Measurements from ENCODE around the gene SIK3.
A peak's percentile ranks its signal among the peaks of the same experiment; 100 is the strongest.

The SIK3 gene

DNA sequence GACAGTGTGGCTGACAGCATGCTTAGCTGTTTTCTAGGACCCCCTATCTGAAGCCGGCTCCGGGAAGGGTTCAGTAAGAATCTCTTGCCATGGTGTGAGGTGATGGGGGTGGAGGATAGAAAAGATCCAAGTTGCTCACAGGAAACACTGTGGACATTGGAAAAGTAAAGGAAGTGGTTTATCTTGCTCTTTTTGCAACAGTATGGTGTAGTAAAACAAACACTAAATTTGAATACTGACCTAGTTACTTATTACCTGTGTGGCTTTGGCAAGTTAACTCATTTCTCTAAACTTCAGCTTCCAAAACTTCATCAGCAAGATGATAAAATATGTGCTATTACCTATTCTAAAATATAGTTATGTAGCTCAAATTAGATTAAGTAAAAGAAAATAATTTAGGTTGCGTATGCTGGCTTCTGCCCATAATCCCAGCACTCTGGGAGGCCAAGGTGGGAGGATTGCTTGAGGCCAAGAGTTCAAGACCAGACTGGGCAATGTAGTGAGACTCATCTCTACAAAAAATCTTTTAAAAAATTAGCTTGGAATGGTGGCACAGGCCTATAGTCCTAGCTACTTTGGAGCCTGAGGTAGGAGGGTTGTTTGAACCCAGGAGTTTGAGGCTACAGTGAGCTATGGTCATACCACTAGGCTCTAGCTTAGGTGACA lies 209.2 kb downstream of the SIK3 start:
- no peak for TF ChIP-seq POLR2AphosphoS5 (IDR thresholded peaks at IDR 0.05; ENCODE audit: borderline replicate concordance, low read depth, low read length)
- no peak for TF ChIP-seq EZH2 (IDR thresholded peaks at IDR 0.05)
- TF ChIP-seq FOXP2 (optimal IDR thresholded peaks at IDR 0.05; ENCODE audit: control extremely low read depth, extremely low read length, insufficient read depth), result no peak
- DNase-seq (ENCODE audit: low read depth, low spot score), result no peak
- H3K36me3 ChIP-seq (ENCODE audit: insufficient read depth, low read length), result peaks cover 14% of the 10 kb centered on the region; the same call in 1 of the 2 replicates
- no peak overlapping the region for H3K4me3 ChIP-seq
- no peaks in the 10 kb centered on the region for H3K9me3 ChIP-seq (ENCODE audit: low read depth, low read length)
- H3K9ac ChIP-seq (ENCODE audit: insufficient read length), result no peak overlapping the region
- no peak overlapping the region for H3K27ac ChIP-seq

DNA sequence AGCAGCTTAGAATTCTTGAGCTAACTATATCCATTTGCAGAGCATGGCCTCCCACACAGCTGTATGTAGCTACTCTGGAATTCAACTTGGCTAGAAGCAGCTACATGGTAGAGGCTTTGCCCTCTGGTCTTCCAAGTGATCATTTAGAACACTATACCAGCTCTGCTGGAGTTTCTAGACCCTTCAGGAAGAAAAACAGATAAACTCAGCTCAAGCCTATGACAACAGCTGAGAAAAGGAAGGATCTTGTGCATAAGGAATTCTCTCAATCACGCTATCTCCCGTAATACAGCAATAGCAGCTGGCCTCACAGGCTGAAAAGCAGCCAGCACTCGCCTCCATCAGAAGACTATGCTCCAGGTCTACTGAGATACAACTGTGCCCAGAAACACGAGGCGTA lies 210.2 kb downstream of the SIK3 start:
- Histone ChIP-seq H3K9ac (ENCODE audit: insufficient read length) (no peak overlapping the region), H3K9me3 (ENCODE audit: low read depth, low read length) (no peaks in the 10 kb centered on the region), H3K27ac (no peak overlapping the region), H3K4me3 (no peak overlapping the region), H3K36me3 (ENCODE audit: insufficient read depth, low read length) (peaks cover 9% of the 10 kb centered on the region; the same call in 1 of the 2 replicates)
- no peak for DNase-seq (ENCODE audit: low read depth, low spot score)
- TF ChIP-seq POLR2AphosphoS5 (IDR thresholded peaks at IDR 0.05; ENCODE audit: borderline replicate concordance, low read depth, low read length) (no peak), EZH2 (IDR thresholded peaks at IDR 0.05) (no peak), FOXP2 (optimal IDR thresholded peaks at IDR 0.05; ENCODE audit: control extremely low read depth, extremely low read length, insufficient read depth) (no peak)

DNA sequence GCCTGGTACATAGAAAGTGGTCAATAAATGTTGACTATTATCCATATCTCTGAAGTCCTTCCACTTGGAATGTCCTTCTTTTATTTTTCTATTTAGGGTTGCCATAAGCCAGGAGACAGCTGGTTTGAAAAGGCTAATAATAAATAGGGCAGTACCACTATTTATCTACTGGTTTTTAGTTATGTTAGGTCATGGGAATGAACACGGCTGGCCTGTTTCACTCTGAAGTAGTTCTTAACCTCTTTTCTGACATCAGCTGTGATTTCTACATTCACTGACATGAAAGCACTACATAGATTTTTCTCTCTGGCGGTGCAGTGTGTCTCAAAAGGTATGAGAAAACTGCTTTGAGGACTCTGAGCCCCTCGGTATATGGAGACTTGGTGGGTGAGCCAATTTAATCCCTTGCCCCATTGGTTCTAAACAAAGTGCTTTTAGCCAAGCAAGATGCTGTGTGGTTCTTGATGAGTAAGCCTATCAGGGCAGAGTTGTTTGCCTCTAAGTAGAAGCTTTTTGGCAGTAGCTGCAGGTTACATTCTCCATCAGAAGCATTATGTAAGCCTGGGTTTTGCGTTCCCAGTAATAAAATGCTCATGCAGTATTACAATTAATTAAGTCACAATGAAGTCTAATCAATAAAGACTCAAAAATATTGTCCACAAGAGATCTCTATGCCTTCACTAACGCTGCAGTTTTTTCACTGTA lies 212.1 kb downstream of the SIK3 start:
- Histone ChIP-seq H3K9ac (ENCODE audit: insufficient read length) (no peak overlapping the region), H3K27ac (no peak overlapping the region), H3K9me3 (ENCODE audit: low read depth, low read length) (no peaks in the 10 kb centered on the region), H3K4me3 (no peak overlapping the region), H3K36me3 (ENCODE audit: insufficient read depth, low read length) (no peaks in the 10 kb centered on the region)
- no peak for DNase-seq (ENCODE audit: low read depth, low spot score)
- TF ChIP-seq POLR2AphosphoS5 (IDR thresholded peaks at IDR 0.05; ENCODE audit: borderline replicate concordance, low read depth, low read length) (no peak), FOXP2 (optimal IDR thresholded peaks at IDR 0.05; ENCODE audit: control extremely low read depth, extremely low read length, insufficient read depth) (no peak), EZH2 (IDR thresholded peaks at IDR 0.05) (no peak)

DNA sequence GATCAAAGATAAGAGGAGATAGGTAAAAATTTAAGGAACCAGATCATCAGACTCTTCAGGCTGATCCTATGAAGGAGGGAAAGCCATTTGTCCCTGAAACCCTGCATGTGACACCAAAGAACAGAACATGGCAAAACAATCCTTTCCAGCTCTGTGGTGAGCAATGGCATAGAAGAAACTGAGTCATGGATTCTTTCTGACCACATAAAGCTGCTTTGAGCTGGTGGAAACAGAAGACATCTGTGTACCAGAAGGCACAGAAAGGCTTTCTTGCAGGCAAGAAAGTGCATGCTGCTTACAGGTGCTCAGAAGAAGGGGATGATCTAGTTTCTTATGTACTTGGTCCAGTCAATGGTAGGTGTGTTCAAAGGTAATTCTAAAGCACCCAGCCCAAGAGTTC lies 215.8 kb downstream of the SIK3 start:
- H3K9ac ChIP-seq (ENCODE audit: insufficient read length), result no peak overlapping the region
- no peak overlapping the region for H3K4me3 ChIP-seq
- H3K9me3 ChIP-seq (ENCODE audit: low read depth, low read length), result no peaks in the 10 kb centered on the region
- no peak for TF ChIP-seq FOXP2 (optimal IDR thresholded peaks at IDR 0.05; ENCODE audit: control extremely low read depth, extremely low read length, insufficient read depth)
- TF ChIP-seq POLR2AphosphoS5 (IDR thresholded peaks at IDR 0.05; ENCODE audit: borderline replicate concordance, low read depth, low read length), result no peak
- TF ChIP-seq EZH2 (IDR thresholded peaks at IDR 0.05), result no peak
- H3K27ac ChIP-seq, result no peak overlapping the region
- no peaks in the 10 kb centered on the region for H3K36me3 ChIP-seq (ENCODE audit: insufficient read depth, low read length)
- no peak for DNase-seq (ENCODE audit: low read depth, low spot score)

DNA sequence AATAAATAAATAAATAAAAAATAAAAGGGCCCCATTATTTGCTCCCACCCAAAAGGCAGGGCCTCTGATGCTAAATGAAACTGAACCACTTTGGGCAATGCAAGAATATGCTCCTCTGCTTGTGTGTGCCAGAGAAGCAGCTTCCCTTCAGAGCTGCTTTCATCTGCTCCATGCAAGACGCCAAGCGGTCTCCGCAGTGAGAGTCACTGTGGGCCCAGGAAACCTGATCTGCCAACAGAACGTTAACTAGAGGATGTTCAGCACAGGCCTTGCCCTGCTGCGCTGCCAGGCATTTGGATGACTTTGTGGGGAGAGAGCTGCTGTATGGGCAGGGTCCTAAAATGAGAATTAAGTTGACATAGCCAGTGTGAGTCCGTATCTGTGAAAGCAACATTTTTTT lies 217.1 kb downstream of the SIK3 start:
- Histone ChIP-seq H3K27ac (no peak overlapping the region), H3K36me3 (ENCODE audit: insufficient read depth, low read length) (no peaks in the 10 kb centered on the region), H3K9me3 (ENCODE audit: low read depth, low read length) (no peaks in the 10 kb centered on the region), H3K9ac (ENCODE audit: insufficient read length) (no peak overlapping the region), H3K4me3 (no peak overlapping the region)
- TF ChIP-seq POLR2AphosphoS5 (IDR thresholded peaks at IDR 0.05; ENCODE audit: borderline replicate concordance, low read depth, low read length) (no peak), EZH2 (IDR thresholded peaks at IDR 0.05) (no peak), FOXP2 (optimal IDR thresholded peaks at IDR 0.05; ENCODE audit: control extremely low read depth, extremely low read length, insufficient read depth) (no peak)
- DNase-seq (ENCODE audit: low read depth, low spot score), result no peak

DNA sequence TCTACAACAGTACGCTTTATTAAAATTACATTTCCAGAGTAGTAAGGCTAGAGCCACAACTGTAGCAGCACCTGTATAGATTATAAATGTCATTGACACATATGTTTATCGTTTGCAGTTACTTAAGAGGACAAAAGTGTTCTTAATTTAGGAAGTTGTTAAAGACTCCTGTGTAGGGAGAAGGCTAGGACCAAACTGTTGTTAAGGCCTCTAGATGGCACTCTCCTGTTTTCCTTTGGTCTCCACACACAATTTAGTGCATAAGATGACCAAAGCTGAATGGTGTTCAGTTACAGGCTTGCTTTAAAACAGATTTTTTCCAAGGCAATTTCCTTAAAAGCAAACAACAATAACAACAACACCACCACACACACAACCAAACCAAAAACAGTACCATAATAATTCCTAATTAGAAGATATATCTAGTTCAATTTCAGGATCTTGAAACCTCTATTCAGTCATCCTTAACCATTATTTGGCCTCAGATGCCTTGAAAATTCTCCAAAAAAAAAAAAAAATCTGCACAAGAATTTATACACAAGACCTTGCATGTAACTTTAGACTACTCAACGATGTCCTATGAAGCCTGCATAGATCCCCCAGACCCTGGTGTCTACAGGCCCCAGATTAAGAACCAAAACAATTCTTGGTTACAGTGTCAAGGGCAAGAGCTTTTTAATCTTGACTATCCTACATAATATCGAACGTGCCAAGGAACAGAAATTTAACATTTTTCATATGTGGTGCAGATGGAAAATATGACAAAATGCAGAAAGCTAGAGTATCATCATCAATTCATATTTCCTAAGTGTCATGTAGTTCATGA lies 218.2 kb downstream of the SIK3 start:
- Histone ChIP-seq H3K4me3 (no peak overlapping the region), H3K9me3 (ENCODE audit: low read depth, low read length) (no peaks in the 10 kb centered on the region), H3K9ac (ENCODE audit: insufficient read length) (no peak overlapping the region), H3K36me3 (ENCODE audit: insufficient read depth, low read length) (peaks cover 2% of the 10 kb centered on the region; the same call in 1 of the 2 replicates), H3K27ac (no peak overlapping the region)
- peak; percentile 32 for DNase-seq (ENCODE audit: low read depth, low spot score)
- no peak for TF ChIP-seq FOXP2 (optimal IDR thresholded peaks at IDR 0.05; ENCODE audit: control extremely low read depth, extremely low read length, insufficient read depth)
- no peak for TF ChIP-seq EZH2 (IDR thresholded peaks at IDR 0.05)
- TF ChIP-seq POLR2AphosphoS5 (IDR thresholded peaks at IDR 0.05; ENCODE audit: borderline replicate concordance, low read depth, low read length), result no peak

DNA sequence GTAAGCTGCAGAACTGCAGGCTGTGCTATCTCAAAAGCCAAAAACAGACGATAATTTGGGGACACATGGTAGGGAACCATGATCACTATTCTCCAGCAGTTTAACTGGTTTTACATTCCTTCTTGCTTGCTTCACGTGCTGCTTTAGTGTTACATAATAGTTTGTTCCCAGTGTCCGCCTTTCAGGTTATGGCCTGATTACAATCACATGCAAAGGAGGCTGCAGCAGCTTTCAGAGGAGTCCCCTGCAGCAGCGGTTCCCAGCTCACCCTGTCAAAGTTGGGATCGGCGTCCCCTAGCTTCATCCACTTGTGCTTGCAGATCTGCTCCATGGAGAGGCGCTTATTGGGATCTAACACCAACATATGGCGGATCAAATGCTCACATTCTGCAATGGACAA lies 221.6 kb downstream of the SIK3 start:
- H3K36me3 ChIP-seq (ENCODE audit: insufficient read depth, low read length), result peaks cover 26% of the 10 kb centered on the region; the same call in 1 of the 2 replicates
- H3K9ac ChIP-seq (ENCODE audit: insufficient read length), result no peak overlapping the region
- TF ChIP-seq POLR2AphosphoS5 (IDR thresholded peaks at IDR 0.05; ENCODE audit: borderline replicate concordance, low read depth, low read length) (no peak), FOXP2 (optimal IDR thresholded peaks at IDR 0.05; ENCODE audit: control extremely low read depth, extremely low read length, insufficient read depth) (no peak), EZH2 (IDR thresholded peaks at IDR 0.05) (no peak)
- no peaks in the 10 kb centered on the region for H3K9me3 ChIP-seq (ENCODE audit: low read depth, low read length)
- no peak for DNase-seq (ENCODE audit: low read depth, low spot score)
- no peak overlapping the region for H3K27ac ChIP-seq
- no peak overlapping the region for H3K4me3 ChIP-seq

GRCh38 chr11:116875194-116875593 lies 223.0 kb downstream of the SIK3 start:
- H3K36me3 ChIP-seq (ENCODE audit: insufficient read depth, low read length), result peaks cover 36% of the 10 kb centered on the region; the same call in 1 of the 2 replicates
- no peak for TF ChIP-seq EZH2 (IDR thresholded peaks at IDR 0.05)
- no peak for TF ChIP-seq POLR2AphosphoS5 (IDR thresholded peaks at IDR 0.05; ENCODE audit: borderline replicate concordance, low read depth, low read length)
- no peak for TF ChIP-seq FOXP2 (optimal IDR thresholded peaks at IDR 0.05; ENCODE audit: control extremely low read depth, extremely low read length, insufficient read depth)
- no peaks in the 10 kb centered on the region for H3K9me3 ChIP-seq (ENCODE audit: low read depth, low read length)
- DNase-seq (ENCODE audit: low read depth, low spot score), result no peak
- H3K4me3 ChIP-seq, result no peak overlapping the region
- H3K9ac ChIP-seq (ENCODE audit: insufficient read length), result no peak overlapping the region
- H3K27ac ChIP-seq, result no peak overlapping the region

All from SK-N-MC (cell line).